ENCODE results near the gene TRIO.

DNA sequence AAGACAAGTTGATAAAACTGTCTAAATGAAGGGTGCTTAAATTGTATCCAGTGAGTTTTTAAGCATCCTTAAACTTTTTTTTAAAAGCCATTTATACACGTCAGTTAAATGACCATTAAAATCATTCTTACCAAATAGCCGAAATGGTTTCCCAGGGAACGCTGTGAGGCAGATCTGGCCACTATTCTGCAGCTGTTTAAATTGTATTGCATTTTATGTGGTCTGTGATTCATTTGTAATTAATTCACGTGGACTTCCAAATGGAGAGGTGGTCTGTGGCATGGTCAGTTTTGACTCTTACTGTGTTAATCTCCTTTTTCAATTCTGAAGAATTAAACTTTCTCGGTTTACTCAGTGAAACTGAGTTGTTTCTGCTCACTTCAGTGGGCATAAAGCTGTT, 324.7 kb downstream of the TRIO start:
- TF ChIP-seq POLR2A (IDR thresholded peaks at IDR 0.05) (no peak), POLR2AphosphoS5 (IDR thresholded peaks at IDR 0.05) (no peak)

All from transverse colon (tissue), 3 donors.